HG03025 (cell line): ENCODE measurements around the gene HPS4.
"Not testable (repeated sequence)": the region's sequence is repeated elsewhere in the genome, so short reads cannot be mapped to it uniquely, and the experiment has no call there.

Experiments
- ATAC-seq: cut with Tn5 transposase; IDR thresholded peaks from one replicate; pipeline ENCODE4 v1.9.1; 2021; ENCODE audit warnings: mild to moderate bottlenecking, moderate library complexity; ENCODE audit not compliant: unreplicated experiment, low FRiP score

HPS4 gene

DNA sequence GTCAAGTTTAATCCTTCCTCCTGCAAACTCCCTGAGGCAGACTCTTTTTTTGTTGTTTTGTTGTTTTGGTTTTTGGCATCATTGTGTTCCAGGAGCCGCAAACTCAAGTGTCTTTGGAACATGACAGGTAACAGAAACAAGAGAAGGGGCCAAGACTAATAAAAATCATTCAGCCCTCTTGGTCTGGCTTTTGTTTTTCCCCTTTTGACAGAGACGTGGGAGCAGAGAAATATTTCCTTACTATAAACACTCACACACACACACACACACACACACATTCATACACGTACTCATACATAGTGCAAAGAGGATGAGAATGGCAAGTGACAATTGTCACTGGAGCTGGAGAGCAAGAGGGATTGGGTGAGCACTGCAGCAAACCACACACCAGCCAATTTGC, 65.0 kb downstream of the HPS4 start:
- no peak for ATAC-seq

DNA sequence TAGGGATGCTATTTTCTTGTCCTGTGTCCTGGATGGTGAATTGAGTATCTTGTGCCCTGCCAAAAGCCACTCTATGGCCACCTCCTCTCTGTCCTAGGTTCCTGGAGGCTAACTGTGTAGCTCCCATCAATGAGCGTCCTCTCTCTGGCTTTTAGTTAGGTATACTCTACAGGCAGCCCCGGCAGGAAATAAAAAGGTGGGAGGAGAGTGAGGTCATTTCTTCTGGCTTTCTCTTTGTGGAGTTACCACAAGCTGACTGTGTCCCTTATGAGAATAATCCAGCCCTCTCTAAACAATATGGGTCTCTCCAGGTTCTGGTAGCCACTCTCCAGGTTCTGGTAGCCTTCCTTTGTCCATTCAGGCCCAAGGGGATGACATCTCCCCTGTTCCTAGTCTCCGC, 66.2 kb downstream of the HPS4 start:
- no peak for ATAC-seq

- ATAC-seq: no peak
Measured at GRCh38 chr22:26416670-26417276, 66.8 kb downstream of the HPS4 start.

- no peak for ATAC-seq
Measured at GRCh38 chr22:26416256-26416655, 67.3 kb downstream of the HPS4 start.

GRCh38 chr22:26414347-26414746, 69.2 kb downstream of the HPS4 start:
- no peak for ATAC-seq

DNA sequence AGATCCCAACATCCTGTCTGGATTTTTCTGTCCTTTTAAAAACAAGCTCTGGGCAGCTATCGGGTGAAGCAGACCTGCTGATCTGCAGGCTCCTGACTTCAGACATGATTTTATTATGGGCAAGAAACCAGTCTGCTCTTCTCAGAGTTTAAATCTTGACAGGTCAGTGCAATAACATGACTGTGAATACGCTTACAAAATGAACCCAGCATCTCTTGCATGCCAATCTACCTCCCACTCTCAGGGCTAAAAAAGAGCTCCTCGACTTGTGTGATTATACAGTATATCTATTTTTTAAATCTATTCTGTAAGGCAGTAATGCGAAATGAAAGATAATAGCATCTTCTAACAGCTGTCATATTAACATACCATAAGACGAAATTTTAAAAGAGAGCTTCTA, 73.2 kb downstream of the HPS4 start:
- ATAC-seq: no peak

GRCh38 chr22:26409719-26410335, 73.8 kb downstream of the HPS4 start:
- ATAC-seq: no peak

GRCh38 chr22:26408562-26409220, 74.9 kb downstream of the HPS4 start:
- not testable (repeated sequence) for ATAC-seq

DNA sequence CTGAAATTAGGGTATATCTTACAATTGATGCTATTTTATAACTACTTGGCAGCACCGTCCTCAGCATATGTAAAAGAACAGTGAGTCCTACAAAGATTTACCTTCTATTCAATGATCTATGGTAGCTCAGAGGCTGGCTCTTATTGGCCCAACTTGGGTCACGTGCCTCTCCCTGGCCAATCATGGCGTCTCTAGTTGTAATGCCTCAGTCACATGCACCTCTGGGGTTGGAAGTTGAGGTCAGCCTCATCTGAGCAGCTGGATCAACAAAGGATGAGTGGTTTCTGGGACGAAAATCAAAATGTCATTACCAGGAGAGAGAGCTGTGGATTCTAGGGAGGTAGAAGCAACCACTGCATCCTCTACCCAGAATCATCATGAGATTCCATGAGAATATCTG, 77.5 kb downstream of the HPS4 start:
- ATAC-seq: no peak

DNA sequence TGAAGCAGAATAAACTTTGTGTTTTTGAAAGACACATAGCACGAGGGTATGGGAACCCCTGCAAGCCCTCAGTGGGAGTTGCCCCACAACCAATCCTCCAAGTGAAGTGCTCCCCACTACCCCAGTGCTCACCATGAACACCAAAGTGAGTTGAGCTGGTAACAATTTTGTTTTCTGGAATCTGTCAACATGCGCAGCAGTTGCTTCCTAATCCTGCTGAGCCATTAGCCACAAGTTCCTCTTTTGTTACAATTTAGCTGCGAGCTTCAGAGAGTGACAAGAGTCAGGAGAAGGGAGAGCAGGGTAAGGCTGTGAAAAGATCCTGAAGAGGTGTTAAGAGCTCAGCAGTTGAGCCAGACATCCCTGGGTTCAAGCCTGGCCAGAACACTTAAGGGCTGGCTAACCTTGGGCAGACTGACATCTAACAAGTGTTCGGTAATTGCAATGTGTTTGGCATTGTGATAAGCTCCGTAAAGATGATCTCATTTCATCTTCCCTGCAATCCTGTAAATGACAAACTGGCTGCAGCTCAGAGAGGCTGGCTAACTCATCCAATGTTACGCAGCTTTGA, 78.6 kb downstream of the HPS4 start:
- ATAC-seq: no peak

GRCh38 chr22:26401726-26402125, 81.9 kb downstream of the HPS4 start:
- no peak for ATAC-seq
